Activated CD4-positive, alpha-beta T cell treated with anti-CD3 and anti-CD28 coated beads, Interleukin-2, Interleukin-4, amounts not matched to agents 100 ng/mL and 50 ng/mL, durations not matched to agents 16 hours and 8 hours (primary cell): ENCODE results near the gene CISTR.
"Not testable (repeated sequence)": the region's sequence is repeated elsewhere in the genome, so short reads cannot be mapped to it uniquely, and the experiment has no call there.

Source experiments
- DNase-seq: peaks from one replicate; pipeline ENCODE4 v3.0.0-alpha.2; 2020; ENCODE audit warnings: low spot score

The CISTR gene

DNA sequence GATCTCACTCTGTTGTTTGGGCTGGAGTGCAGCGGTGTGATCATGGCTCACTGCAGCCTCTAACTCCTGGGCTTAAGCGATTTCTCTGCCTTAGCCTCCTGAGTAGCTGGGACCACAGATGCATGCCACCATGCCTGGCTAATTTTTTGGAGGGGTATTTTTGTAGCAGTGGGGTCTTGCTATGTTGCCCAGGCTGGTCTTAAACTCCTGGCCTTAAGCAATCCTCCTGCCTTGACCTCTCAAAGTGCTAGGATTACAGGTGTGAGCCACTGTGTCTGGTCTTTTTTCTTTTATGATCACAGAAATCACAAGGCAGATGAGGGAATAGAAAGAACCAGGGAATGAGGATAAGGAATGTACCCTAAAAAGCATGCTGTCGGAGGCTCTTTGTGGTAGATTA is 11.0 kb upstream of the CISTR start:
- not testable (repeated sequence) for DNase-seq

DNA sequence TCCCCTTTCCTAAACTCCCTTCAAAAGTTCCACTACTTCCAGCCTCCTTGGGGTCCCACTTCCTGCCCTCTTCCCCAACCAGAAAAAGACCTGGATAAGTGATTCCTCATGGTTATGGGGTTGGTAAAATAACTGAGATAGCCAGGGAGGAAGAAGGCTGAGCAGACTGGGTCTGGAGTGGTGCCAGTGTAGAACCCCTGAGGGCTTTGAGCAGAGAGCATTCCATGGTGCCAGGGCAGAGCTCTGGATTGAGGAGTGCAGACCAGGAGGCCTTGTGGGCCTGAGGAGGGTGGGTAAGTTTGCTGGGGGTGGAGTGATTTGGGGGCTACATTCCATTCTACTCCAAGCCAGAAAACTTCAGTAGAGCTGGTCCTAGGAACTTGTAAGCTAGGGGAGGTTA is 9.5 kb upstream of the CISTR start:
- DNase-seq: no peak

DNA sequence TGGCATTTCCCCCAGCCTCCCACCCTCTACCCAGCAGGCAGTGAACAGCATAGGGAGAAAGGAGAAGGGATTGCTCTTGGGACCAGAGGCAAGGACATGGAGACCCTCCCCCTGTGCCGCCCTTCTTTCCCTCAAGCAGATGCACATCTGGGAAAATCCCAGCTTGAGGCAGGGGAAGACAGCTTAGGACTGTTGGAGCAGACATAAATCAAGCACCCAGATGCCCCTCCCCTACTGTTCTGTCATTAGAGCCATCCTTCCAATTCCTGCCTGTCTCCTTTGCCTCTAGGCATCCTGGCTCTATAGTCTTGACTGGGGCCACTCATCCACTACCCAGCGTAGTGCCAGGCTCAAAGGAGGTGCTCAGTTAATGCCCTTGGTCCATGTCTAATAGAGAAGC is 7.5 kb upstream of the CISTR start:
- no peak for DNase-seq

DNA sequence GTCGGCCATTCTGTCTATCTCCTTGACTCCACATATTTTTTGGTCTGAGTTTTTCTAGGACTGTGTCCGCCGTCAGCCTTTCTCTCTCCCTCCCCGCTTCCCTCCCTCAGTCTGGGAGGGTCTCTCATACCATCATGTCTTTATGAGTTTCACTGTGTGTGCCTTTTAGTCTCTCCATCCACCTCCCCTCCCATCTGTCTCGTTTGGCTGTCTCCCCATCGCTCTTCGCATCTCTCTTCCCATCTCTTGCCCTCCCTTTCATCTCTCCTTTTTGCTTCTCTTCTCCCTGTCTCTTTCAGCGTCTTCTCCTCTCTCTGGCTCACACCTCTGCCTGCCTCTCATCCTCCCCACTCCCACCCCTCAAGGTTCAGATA is 6.9 kb upstream of the CISTR start:
- DNase-seq: no peak

DNA sequence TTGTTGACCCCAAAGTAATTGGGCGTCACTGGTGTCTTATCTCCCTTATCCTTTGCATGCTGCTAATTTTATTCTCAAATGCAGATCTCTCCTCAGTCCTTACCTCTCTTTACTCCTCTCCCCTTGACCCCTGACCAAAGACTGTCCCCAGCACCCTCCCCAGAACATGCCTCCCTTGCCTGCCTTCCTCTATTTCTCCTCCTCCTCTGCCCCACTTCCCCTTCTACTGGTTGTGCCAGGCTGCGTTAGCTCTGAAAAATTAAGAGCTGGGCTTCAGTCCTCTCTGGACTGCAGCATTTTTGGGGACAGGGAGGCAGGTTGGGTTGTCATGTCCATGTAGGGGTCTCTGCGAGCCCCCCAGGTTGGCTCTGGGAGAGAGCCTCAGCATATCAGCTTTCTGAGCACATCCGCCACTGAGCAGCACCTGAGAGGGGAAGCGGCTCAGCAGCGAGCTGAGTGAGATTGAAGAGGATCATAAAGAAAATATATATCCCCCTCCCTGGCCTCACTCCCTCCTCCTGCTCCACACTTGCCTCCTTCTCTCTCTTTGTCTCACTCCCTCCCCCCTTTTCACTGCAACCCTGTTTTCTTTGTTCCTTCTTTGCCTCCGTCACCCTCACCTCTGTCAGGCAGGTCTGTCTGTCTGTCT is 6.4 kb upstream of the CISTR start:
- DNase-seq: no peak

DNA sequence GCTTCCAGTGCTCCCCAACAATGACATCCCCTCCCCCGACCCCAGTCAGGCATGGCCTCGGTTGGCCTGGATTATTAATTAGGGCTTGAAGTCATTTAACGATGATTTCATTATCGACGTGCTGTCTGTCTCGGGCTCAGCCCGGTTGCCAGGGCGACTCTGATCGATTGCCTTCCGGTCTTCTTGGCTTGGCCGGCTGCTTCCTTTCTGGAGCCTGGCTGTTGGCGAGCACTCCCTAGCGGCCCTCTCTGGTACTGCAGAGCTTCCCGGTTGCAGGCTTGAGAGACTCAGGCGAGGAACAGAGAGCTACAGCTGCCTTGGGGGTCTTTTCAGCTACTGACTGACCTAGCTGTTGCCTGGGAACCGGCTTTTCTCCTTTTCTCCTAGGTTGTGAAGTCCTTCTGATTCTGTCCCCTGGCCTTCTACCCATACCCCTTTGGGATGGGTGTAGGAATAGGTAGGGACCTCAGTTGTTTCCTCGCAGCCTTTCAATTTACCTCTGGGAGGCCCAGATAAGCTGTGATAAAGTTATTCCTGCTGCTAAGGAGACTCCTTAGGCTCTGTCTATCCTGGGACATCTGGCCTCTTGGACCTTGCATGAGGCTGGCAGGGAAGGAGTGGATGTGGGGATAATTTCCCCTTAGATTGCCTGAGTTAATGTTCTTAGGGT is 5.5 kb upstream of the CISTR start:
- peak; percentile 85 for DNase-seq

DNA sequence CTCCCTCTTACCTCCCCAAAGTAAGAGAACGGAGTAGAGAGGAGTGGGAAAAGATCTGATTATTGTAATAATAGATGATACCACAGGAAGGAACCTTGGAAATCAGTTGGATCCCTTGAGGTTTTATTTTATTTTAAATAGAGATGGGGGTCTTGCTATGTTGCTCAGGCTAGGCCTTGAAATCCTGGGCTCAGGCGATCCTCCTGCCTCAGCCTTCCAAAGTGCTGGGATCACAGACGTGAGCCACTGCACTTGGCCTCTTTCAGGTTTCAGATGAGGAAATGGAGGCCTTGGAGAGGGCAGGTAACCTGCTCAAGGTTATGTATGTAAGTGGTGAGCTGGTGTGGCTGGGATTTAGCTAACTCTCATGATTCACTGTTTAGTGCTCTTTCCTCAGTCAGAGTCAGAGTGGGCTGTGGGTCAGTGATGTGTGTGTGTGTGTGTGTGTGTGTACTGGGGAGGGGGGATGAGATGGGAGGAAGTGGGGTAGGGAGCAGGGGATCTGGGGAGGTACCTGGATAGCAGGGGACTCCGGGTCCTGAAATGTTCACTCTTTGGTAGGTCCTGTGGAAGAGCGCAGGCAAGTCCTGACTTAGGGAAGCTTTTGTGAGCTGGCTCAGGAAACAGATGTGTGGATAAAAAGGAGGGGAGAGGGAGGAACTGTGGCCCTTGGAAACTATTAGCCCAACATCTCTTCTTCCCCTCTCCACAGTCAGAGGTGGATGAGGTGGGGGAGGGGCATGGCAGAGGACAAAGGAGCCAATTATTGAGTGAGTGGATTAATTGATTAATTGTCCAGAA is 4.7 kb upstream of the CISTR start:
- DNase-seq: no peak

DNA sequence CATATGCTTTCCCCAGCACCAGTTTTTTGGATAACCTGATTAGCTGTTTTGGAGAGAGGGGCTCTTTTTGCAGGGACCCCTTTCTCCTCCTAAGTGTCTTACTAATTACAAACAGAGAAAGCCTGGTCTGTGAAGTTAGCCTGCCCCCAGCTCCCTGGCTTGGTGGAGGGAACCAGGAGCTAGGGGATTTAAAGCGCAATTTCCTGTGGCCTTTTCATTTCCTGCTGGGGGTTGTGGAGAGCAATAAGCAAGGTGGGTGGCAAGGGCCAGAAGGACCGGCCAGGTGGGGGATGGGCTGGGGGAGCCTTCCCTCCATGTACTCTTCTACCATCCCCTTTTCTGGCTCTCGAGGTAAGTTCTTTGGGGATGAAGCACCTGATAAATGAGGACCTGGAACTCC is 4.1 kb upstream of the CISTR start:
- DNase-seq: no peak

DNA sequence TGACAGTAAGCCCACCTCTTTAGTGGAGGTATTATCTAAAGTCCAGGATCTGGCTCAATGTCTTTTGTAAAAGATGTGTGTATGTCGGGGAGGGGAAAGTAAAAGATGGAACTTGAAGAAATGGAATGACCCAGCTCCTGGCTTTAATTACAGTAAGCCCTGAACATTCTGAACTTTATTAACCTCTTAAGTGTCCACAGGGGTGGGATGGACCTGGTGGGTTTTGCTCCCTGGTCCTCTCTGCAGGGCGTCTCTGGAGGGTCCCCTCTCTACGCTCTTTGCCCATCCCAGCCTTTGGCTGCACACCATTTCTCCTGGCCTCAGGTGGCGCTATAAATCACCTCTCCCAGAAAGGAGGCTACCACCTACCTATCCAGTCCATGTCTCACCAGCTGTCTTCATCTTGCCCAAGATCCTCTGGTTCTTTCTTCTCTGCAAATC is 3.7 kb upstream of the CISTR start:
- DNase-seq: no peak

DNA sequence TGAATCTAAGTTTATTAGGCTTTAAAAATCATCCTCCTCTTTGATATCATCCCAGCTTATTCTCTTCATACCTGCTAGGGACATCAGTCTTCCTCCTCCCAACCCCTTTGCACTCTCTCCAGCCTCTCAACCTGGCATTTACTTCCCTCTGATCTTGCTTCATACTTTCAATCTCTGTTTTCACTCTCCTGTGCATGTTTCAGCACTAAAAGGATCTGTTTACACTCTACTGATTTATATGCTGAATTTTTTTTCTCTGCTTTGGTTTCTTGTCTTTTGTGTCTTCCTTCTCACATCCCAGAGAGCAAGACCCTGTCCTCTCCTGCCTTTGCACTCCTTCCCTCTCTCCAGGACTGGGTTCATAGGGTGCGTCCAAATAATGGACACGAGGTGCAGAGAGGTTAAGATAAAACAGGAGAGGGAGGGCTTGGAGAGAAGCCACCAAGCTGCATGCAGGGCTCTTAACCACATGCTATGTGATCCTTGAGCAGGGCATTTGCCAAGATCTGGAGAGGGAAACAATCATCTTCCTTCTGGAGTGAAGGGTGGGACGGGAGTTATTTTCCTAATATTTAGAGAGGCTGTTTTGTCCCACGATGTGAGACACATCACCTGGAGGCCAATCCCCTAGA is 3.0 kb upstream of the CISTR start:
- DNase-seq: no peak

DNA sequence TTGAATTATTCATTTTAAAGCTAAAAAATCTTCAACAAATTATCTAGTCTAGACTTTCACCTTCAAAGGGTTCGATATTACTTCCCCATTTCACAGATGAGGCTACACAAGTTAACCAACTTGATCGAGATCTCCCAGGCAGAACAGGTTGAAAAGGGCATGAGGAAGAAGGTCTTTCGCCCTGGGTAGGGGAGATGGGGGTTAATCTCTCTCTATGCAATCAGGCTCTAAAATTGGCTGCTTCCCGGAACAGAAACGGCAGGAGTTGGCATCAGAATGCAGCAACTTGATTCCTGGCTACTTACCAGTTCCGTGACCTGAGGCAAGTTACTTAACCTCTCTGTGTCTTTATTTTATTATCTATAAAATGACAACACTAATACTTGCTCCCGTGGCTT is 2.4 kb upstream of the CISTR start:
- no peak for DNase-seq

DNA sequence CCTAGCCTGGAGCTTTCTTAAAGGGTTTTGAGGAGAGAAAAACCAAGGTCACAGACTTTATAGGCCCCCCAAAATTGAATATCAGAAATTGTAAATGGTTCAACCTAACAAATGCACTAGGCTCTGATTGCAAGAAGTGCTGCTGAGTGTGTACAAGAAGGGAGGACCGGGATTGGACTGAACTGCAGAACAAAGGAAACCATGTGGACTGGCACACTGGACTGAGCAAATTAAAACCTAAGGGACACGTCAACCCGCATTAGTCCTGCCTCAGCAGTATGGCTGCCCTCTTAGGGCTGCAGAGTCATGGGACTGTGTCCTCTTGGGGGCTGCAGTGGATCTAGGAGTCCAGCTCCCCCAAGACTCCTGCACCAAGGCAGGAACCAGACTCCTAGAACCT is 842 bp upstream of the CISTR start:
- no peak for DNase-seq

DNA sequence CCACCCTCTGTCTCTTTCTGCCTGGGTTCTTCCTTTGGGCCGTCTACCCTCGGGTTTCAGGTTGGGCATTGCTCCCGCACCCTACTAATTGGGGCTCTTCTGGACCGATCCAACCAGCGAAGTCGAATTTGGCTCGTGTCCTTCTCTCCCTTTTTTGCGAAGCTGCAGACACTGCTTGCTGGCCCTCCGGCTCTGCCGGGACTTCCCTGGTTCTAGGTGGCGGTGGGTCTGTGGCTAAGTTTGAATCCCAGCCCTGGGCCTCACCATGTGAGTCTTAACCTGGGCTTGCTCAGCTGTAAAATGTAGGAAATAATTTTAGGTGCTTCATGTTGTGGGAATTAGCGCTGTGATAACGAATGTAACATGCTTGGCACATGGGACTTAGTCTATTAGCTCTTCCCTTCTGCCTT is 418 bp upstream of the CISTR start:
- no peak for DNase-seq

DNA sequence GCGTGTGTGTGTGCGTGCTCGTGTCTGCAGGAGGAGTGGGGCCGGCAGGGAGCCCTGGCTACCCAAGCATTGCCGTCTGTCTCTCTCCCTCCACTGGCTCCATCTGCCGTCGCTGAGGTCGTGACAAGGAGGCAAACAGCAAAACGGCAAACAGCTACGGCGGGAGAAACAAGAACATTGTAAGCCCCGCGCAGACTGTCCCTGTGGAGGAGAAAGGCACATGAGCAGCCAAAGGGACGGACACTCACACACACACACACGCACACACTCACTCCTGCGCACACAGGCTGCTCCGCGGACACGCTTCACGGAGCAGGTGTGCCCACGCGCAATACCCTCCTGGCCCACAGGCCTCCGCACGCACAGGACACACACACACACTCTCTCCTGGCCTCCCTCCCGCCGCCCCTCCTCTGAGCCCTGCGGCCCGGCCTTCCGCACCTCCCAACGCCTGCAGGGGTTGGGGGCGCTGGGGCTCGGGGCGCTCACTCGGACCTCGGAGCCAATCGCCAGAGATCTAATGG is 905 bp downstream of the CISTR start:
- no peak for DNase-seq

DNA sequence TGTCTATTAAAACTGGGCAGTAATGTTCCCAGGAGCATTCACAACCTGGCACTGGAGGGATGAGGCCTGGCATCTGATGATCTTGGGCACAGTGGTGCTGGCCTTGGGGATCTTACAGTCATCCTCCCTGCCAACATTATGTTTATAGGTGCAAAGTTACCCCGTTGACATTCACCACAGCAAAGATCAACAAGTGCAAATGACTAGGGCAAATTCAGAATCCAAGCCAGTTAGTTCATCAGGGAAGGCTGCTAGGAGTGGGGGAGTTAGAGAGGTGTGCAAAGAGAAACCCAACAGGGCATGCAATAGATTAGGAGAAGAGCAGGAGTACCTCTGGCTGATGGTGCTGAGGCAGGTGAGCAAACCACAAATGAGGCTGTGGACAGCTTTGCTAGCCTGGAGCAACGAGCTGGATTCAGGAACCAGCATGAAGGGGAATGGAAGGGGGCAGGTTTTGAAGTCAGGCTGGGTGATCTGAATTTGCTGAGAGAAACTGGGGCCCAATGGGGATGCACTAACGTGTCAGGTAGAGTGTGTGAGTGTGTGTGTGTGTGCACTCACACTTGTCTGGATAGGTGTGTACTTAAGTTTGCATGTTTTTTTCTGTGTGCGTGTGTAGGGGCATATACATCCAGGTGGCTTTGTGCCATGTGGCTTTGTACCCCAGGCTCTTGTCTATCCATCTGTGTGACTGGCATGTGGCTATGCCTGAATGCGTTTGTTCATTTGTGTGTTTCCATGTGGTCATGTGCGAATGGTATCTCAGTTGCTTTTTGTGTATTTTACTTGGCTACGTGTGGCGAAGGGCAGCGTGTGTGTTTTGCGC is 1.6 kb downstream of the CISTR start:
- DNase-seq: no peak

DNA sequence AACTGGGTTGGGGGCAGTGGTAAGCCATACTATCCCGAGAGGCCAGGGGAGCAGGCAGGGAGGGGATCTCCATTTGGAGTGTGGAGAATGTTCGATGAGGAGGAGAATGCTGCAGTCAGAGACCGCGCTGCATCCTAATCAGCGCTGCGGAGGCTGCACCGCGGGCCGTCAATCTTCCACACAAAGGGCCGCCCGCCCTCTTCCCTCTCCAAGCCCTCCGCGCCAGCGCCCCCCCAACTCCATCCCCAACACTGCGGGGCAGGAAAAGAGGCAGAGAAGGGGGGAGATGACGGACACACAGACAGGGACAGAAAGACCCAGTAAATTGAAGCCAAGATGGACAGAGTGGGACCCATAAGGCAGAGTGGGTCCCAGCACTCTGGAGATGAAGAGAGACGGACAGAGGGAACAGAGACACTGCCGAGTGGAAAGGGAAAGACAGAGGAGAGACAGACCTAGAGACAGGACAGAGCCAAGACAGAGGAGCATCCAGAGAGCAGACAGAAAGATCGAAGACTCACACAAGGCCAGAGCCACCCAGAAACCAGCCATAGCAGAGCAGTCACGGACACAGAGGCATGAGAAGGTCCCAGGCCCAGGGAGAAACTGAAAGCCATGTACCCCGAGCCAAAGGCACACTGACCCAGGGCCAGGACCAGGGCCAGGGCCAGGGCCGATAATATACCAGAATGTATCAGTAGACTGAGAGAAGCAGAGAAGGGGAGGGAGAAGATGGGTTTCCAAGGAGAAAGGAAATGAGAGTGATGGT is 3.5 kb downstream of the CISTR start:
- no peak for DNase-seq

DNA sequence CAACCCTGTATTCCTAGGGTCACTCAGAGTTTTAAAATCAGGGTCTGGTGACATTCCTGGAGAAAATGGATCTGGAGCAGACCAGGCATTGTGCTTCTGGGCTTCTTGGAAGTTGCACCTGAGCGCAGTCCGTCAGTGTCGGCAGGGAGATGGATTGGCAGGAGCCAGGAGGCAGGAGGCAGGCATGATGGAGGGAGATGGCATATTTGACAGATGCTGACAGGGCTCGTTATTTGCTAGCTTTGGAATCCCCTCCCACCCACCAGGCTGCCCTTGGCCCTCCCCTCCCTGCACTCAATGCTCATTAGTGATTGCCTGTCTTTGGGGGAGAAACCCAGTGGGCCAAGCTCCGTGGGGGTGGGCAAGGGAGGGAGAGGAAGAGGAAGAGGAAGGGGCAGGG is 4.7 kb downstream of the CISTR start:
- no peak for DNase-seq

DNA sequence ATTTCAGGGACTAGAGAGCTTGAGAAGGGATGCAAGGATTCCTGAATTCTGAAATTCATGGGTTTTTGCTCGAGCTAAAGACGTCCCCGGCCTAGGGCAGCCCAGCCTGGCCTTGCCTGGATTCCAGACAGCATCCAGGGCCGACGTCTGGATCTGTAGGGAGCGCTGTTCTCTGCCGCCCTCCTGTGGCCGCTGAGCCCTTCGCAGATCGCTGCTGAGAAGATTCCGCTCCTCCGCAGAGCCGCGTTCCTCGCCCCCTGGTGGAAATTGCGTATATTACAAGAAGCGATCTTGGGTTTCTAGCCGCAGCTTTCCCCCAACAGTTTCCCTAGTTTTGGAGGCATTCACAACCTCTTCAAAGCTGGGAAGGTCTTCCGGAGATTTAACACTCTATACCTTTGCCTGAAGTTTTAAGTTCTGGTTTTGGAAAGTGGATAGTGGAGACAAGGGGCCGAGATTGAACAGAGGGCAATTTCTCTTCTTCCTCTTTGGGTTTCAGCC is 5.1 kb downstream of the CISTR start:
- DNase-seq: peak; percentile 88

DNA sequence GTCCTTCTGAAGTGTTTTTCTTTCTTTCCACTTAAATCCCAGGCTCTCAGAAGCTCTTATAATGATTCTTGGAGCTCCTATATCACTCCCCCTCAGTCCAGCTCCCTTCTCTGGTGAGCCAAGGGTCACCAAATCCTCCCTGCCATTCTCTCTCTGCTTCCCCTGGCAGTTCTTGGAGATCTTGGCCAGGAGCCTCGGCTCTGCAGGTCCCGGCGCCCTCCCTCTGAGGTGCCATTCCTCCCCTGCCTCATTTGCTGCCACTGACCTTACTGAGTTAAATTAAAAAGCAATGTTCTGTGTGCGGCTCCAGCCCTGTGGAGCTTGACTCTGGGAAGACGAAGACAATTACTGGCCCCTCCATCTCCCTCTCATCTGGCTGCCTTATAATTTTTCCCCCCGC is 7.0 kb downstream of the CISTR start:
- no peak for DNase-seq

DNA sequence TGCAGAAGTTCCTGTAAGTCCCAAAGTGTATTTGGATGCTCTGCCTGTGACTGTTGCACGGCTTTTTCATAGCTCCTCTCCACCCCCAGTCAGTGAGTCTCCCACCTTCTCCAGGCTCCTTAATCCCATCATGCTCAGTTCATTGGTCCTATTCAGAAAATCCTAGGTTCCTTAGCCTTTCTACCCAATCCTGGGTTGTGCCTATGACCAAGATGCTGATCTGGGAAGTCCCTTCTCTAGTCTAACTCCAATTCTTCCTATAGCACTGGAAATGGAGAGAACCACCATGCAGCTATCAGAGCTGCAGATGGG is 7.7 kb downstream of the CISTR start:
- DNase-seq: no peak
